HepG2 (cell line): ENCODE results near the gene CCDC87. TPM values are rescaled to one million over a fixed set of nuclear protein-coding genes. Genes with fewer than 3 reads are reported as not detected.

ENCODE experiments used
- CENPX ChIP-seq: sonication (generic); formaldehyde crosslinking; IDR thresholded peaks from 2 replicates; pipeline ENCODE4 v1.9.0; 2021; ENCODE audit warnings: mild to moderate bottlenecking, missing genetic modification reagents, moderate library complexity
- CSRNP2 ChIP-seq: sonication (generic); formaldehyde crosslinking; conservative IDR thresholded peaks from 2 replicates; pipeline ENCODE4 v1.8.0; 2022; ENCODE audit warnings: low read depth, missing genetic modification reagents
- GLI4 ChIP-seq: sonication (generic); formaldehyde crosslinking; IDR thresholded peaks from 2 replicates; pipeline ENCODE4 v1.5.1; 2020; ENCODE audit warnings: missing genetic modification reagents, mild to moderate bottlenecking, moderate library complexity, borderline replicate concordance
- HMG20B ChIP-seq: conservative IDR thresholded peaks from 2 replicates; pipeline ENCODE4 v1.6.1; 2016; ENCODE audit warnings: missing genetic modification reagents, missing compliant biosample characterization
- HMGA1 ChIP-seq: sonication (generic); formaldehyde crosslinking; conservative IDR thresholded peaks from 2 replicates; pipeline ENCODE4 v1.4.0; 2020; ENCODE audit warnings: missing genetic modification reagents
- JUNB ChIP-seq: sonication (generic); formaldehyde crosslinking; IDR thresholded peaks from 2 replicates; pipeline ENCODE4 v1.8.0; 2022; ENCODE audit warnings: missing genetic modification reagents, mild to moderate bottlenecking, borderline replicate concordance
- JUND ChIP-seq: sonication (generic); formaldehyde crosslinking; IDR thresholded peaks from 2 replicates; pipeline ENCODE4 v1.8.0; 2022; ENCODE audit warnings: mild to moderate bottlenecking, missing genetic modification reagents
- LBX2 ChIP-seq: sonication (generic); formaldehyde crosslinking; IDR thresholded peaks from 2 replicates; pipeline ENCODE4 v1.5.0; 2020; ENCODE audit warnings: missing genetic modification reagents, mild to moderate bottlenecking, borderline replicate concordance
- MXD3 ChIP-seq: IDR thresholded peaks from 2 replicates; pipeline ENCODE4 v1.6.1; 2016; ENCODE audit warnings: mild to moderate bottlenecking, missing biosample characterization, missing genetic modification reagents
- NAIF1 ChIP-seq: sonication (generic); formaldehyde crosslinking; IDR thresholded peaks from 2 replicates; pipeline ENCODE4 v1.5.0; 2020; ENCODE audit warnings: mild to moderate bottlenecking, missing genetic modification reagents, borderline replicate concordance
- RORA ChIP-seq: sonication (generic); formaldehyde crosslinking; IDR thresholded peaks from 2 replicates; pipeline ENCODE4 v1.5.0; 2020; ENCODE audit warnings: mild to moderate bottlenecking, missing genetic modification reagents, moderate library complexity
- SIX4 ChIP-seq: sonication (generic); formaldehyde crosslinking; IDR thresholded peaks from 2 replicates; pipeline ENCODE4 v1.4.0; 2020; ENCODE audit warnings: missing genetic modification reagents
- TCF7 ChIP-seq: sonication (generic); IDR thresholded peaks from 2 replicates; pipeline ENCODE4 v1.6.1; 2016; ENCODE audit warnings: antibody characterized with exemption, low read depth
- TFDP1 ChIP-seq: IDR thresholded peaks from 2 replicates; pipeline ENCODE4 v1.6.1; 2016; ENCODE audit warnings: missing compliant biosample characterization, missing genetic modification reagents, borderline replicate concordance
- ZFP36L2 ChIP-seq: sonication (generic); formaldehyde crosslinking; IDR thresholded peaks from 2 replicates; pipeline ENCODE4 v1.4.0; 2020; ENCODE audit warnings: missing genetic modification reagents
- ZFP62 ChIP-seq: sonication (generic); formaldehyde crosslinking; IDR thresholded peaks from 2 replicates; pipeline ENCODE4 v1.4.0; 2020; ENCODE audit warnings: missing genetic modification reagents
- ZNF138 ChIP-seq: sonication (generic); formaldehyde crosslinking; IDR thresholded peaks from 2 replicates; pipeline ENCODE4 v1.5.0; 2020; ENCODE audit warnings: mild to moderate bottlenecking, low read depth, missing genetic modification reagents
- ZNF253 ChIP-seq: sonication (generic); formaldehyde crosslinking; IDR thresholded peaks from 2 replicates; pipeline ENCODE4 v1.8.0; 2022; ENCODE audit warnings: mild to moderate bottlenecking, missing genetic modification reagents, borderline replicate concordance
- ZNF34 ChIP-seq: sonication (generic); formaldehyde crosslinking; IDR thresholded peaks from 2 replicates; pipeline ENCODE4 v1.4.0; 2020; ENCODE audit warnings: mild to moderate bottlenecking, missing genetic modification reagents, borderline replicate concordance
- ZNF44 ChIP-seq: sonication (generic); formaldehyde crosslinking; IDR thresholded peaks from 2 replicates; pipeline ENCODE4 v1.5.1; 2020; ENCODE audit warnings: mild to moderate bottlenecking, missing genetic modification reagents
- ZNF644 ChIP-seq: IDR thresholded peaks from 2 replicates; pipeline ENCODE4 v1.6.1; 2016; ENCODE audit warnings: low read depth
- ZNF691 ChIP-seq: sonication (generic); formaldehyde crosslinking; IDR thresholded peaks from 2 replicates; pipeline ENCODE4 v1.4.0; 2020; ENCODE audit warnings: missing genetic modification reagents, low read depth, mild to moderate bottlenecking, borderline replicate concordance
- ZNF710 ChIP-seq: sonication (generic); formaldehyde crosslinking; IDR thresholded peaks from 2 replicates; pipeline ENCODE4 v1.5.0; 2020; ENCODE audit warnings: mild to moderate bottlenecking, missing genetic modification reagents, borderline replicate concordance
- ZNF766 ChIP-seq: sonication (generic); formaldehyde crosslinking; IDR thresholded peaks from 2 replicates; pipeline ENCODE4 v1.5.0; 2020; ENCODE audit warnings: missing genetic modification reagents, borderline replicate concordance
- polyA plus RNA-seq, 8 experiments: library from polyadenylated mRNA; depleted of rRNA in 3 of 8; stranded (reverse) in 7 of 8; unstranded in 1 of 8; fragments of >200 nt; fragmentation: Illumina TruSeq in 4 of 8; extraction: Trizol in 4 of 8; gene quantifications; 2 replicates each; pipeline versions ENCODE4 v1.2.1 to v1.2.3, GENCODE V29; 2011 to 2016; ENCODE audit warnings: low read depth in 4 of 8, missing spikeins in 1 of 8, mixed read lengths in 1 of 8; ENCODE audit not compliant: insufficient read depth in 1 of 8
- total RNA-seq, 5 experiments: library from RNA; depleted of rRNA; stranded (reverse); fragments of >200 nt; fragmentation: Illumina TruSeq; extraction: Trizol; gene quantifications; 2 replicates each; pipeline ENCODE4 v1.2.3, GENCODE V29; 2016; ENCODE audit warnings: low read depth in 1 of 5

Gene CCDC87
- total and polyA plus RNA-seq, 2 of the 13 experiments (the other 11 are each of a cell fraction or from before 2014, with no cell fraction given): 0.05 to 0.42 TPM

- TF ChIP-seq ZNF691 (CRISPR knock-in tag) (peak; percentile 55; the same call in 1 of the 2 replicates), ZNF138 (CRISPR knock-in tag) (no peak), NAIF1 (CRISPR knock-in tag) (no peak), HMG20B (CRISPR knock-in tag) (no peak), CENPX (CRISPR knock-in tag) (no peak), CSRNP2 (CRISPR knock-in tag) (no peak), GLI4 (CRISPR knock-in tag) (0 out of 2 replicates have a peak, but pooled peaks have one; percentile 24), LBX2 (no peak), JUND (CRISPR knock-in tag) (no peak), ZFP62 (CRISPR knock-in tag) (no peak), TFDP1 (peak; percentile 38; the same call in 1 of the 2 replicates), TCF7 (no peak), ZNF34 (0 out of 2 replicates have a peak, but pooled peaks have one; percentile 63), ZNF766 (CRISPR knock-in tag) (peak; percentile 75; the same call in 1 of the 2 replicates), ZNF644 (no peak), ZNF253 (CRISPR knock-in tag) (no peak), SIX4 (no peak), ZNF710 (0 out of 2 replicates have a peak, but pooled peaks have one; percentile 21), ZNF44 (no peak), JUNB (CRISPR knock-in tag) (no peak), HMGA1 (CRISPR knock-in tag) (no peak), MXD3 (peak; percentile 33; the same call in 1 of the 2 replicates), RORA (no peak), ZFP36L2 (CRISPR knock-in tag) (no peak)
These were observed 47.0 kb downstream of the CCDC87 start, which contains the start of gene ZDHHC24 (continued) for GRCh38 chr11:66545701-66546367.
